Nephron progenitor cell (in vitro differentiated cells): ENCODE results near the gene FCER2.

Experiments
- DNase-seq: peaks from one replicate; pipeline ENCODE4 v3.0.0; 2021
- H3K27ac Mint-ChIP-seq: 2 replicates; pipeline ENCODE4 v1.8.0; 2021; ENCODE audit warnings: mild to moderate bottlenecking, moderate library complexity, mixed read lengths
- H3K27me3 Mint-ChIP-seq: 2 replicates; pipeline ENCODE4 v1.8.0; 2021; ENCODE audit warnings: mild to moderate bottlenecking, low read depth, mixed read lengths; ENCODE audit not compliant: poor library complexity
- H3K36me3 Mint-ChIP-seq: 2 replicates; pipeline ENCODE4 v1.8.0; 2021; ENCODE audit warnings: low read depth, mixed read lengths
- H3K4me1 Mint-ChIP-seq: 2 replicates; pipeline ENCODE4 v1.8.0; 2021; ENCODE audit warnings: mixed read lengths
- H3K4me3 Mint-ChIP-seq: 2 replicates; pipeline ENCODE4 v1.8.0; 2021; ENCODE audit warnings: mild to moderate bottlenecking, moderate library complexity, mixed read lengths
- H3K9me3 Mint-ChIP-seq: 2 replicates; pipeline ENCODE4 v1.8.0; 2021; ENCODE audit warnings: mild to moderate bottlenecking, moderate library complexity, mixed read lengths
- CTCF ChIP-seq: fragments of 200-600 bp; sonication (generic); IDR thresholded peaks from 2 replicates; pipeline ENCODE4 v1.5.0; 2021; ENCODE audit warnings: antibody characterized with exemption

FCER2 gene

GRCh38 chr19:7701049-7701653 lies 780 bp downstream of the FCER2 start:
- peaks cover 67% of the 10 kb centered on the region for H3K27me3 Mint-ChIP-seq
- no peak for TF ChIP-seq CTCF

GRCh38 chr19:7699417-7700401 lies 2.2 kb downstream of the FCER2 start:
- no peaks in the 10 kb centered on the region for H3K36me3 Mint-ChIP-seq

More at GRCh38 chr19:7701049-7701653, 780 bp downstream of the FCER2 start:
- no peaks in the 10 kb centered on the region for H3K36me3 Mint-ChIP-seq
- DNase-seq = no peak
- no peaks in the 10 kb centered on the region for H3K4me1 Mint-ChIP-seq
- H3K27ac Mint-ChIP-seq = no peak overlapping the region
- no peak overlapping the region for H3K4me3 Mint-ChIP-seq
- H3K9me3 Mint-ChIP-seq = no peaks in the 10 kb centered on the region

GRCh38 chr19:7699003-7699402 lies 2.9 kb downstream of the FCER2 start:
- peaks cover 68% of the 10 kb centered on the region for H3K27me3 Mint-ChIP-seq
- no peak for DNase-seq
- no peaks in the 10 kb centered on the region for H3K9me3 Mint-ChIP-seq
- no peaks in the 10 kb centered on the region for H3K36me3 Mint-ChIP-seq
- TF ChIP-seq CTCF = no peak
- H3K4me3 Mint-ChIP-seq = no peak overlapping the region
- H3K27ac Mint-ChIP-seq = no peak overlapping the region
- H3K4me1 Mint-ChIP-seq = no peaks in the 10 kb centered on the region

More at GRCh38 chr19:7699417-7700401, 2.2 kb downstream of the FCER2 start:
- Mint-ChIP-seq H3K27ac (no peak overlapping the region), H3K9me3 (no peaks in the 10 kb centered on the region), H3K4me1 (no peaks in the 10 kb centered on the region), H3K4me3 (no peak overlapping the region), H3K27me3 (peaks cover 68% of the 10 kb centered on the region)
- DNase-seq = no peak
- no peak for TF ChIP-seq CTCF

GRCh38 chr19:7698583-7698982 lies 3.3 kb downstream of the FCER2 start:
- no peaks in the 10 kb centered on the region for H3K4me1 Mint-ChIP-seq
- TF ChIP-seq CTCF = no peak
- no peak overlapping the region for H3K27ac Mint-ChIP-seq
- no peaks in the 10 kb centered on the region for H3K36me3 Mint-ChIP-seq
- no peaks in the 10 kb centered on the region for H3K9me3 Mint-ChIP-seq
- no peak for DNase-seq
- peaks cover 64% of the 10 kb centered on the region for H3K27me3 Mint-ChIP-seq
- H3K4me3 Mint-ChIP-seq = no peak overlapping the region

- H3K4me3 Mint-ChIP-seq = no peak overlapping the region
- no peak for DNase-seq
- no peak for TF ChIP-seq CTCF
- no peaks in the 10 kb centered on the region for H3K9me3 Mint-ChIP-seq
- H3K27me3 Mint-ChIP-seq = peaks cover 56% of the 10 kb centered on the region
- no peaks in the 10 kb centered on the region for H3K4me1 Mint-ChIP-seq
- H3K36me3 Mint-ChIP-seq = no peaks in the 10 kb centered on the region
- no peak overlapping the region for H3K27ac Mint-ChIP-seq
Measured at GRCh38 chr19:7697721-7698287, 4.1 kb downstream of the FCER2 start.
